A549 (cell line): ENCODE measurements around the gene OR2T2. TPM values are rescaled to one million over a fixed set of nuclear protein-coding genes. Genes with fewer than 3 reads are reported as not detected.
"Not testable (repeated sequence)": the region's sequence is repeated elsewhere in the genome, so short reads cannot be mapped to it uniquely, and the experiment has no call there.

Experiments
- ATAC-seq, 2 experiments: fragments of 200-7000 bp in 1 of 2; fragments of >200 bp in 1 of 2; cut with Nextera tagmentation in 1 of 2; cut with Tn5 transposase in 1 of 2; 3 replicates each; pipeline versions ENCODE4 v1.8.0 to v1.9.1; 2018 to 2020; ENCODE audit warnings: mild to moderate bottlenecking in 1 of 2, moderate library complexity in 1 of 2
- CTCF ChIA-PET: fragments of 300-600 bp; sonication (Branson Sonifier 250); formaldehyde crosslinking; extraction: SDS; loops from one replicate; lab custom pipeline; 2021; ENCODE audit warnings: antibody characterized with exemption, inconsistent platforms; lab: Yijun Ruan, JAX
- POLR2A ChIA-PET: fragments of 350-600 bp; formaldehyde crosslinking; extraction: SDS; loops from one replicate; lab custom pipeline; 2021; ENCODE audit warnings: antibody characterized with exemption, inconsistent platforms; lab: Yijun Ruan, JAX
- DNase-seq, 2 experiments: peaks; one replicate each; pipeline versions ENCODE4 v3.0.0 to v3.0.0-alpha.2; 2011 to 2016; ENCODE audit warnings: low read depth in 1 of 2, low spot score in 1 of 2
- FAIRE-seq: peaks from 2 replicates; lab custom pipeline; 2011; peaks lifted over from hg19 to GRCh38; lab: Jason Lieb, UNC
- H3K27ac ChIP-seq, 2 experiments: fragments of >200 bp; sonication (Bioruptor Twin); formaldehyde crosslinking; 3 replicates each; pipeline ENCODE4 v1.5.1; 2016 to 2017
- H3K4me1 ChIP-seq: fragments of >200 bp; sonication (Bioruptor Twin); formaldehyde crosslinking; 3 replicates; pipeline ENCODE4 v1.6.1; 2016
- H3K4me2 ChIP-seq: fragments of >200 bp; sonication (Bioruptor Twin); formaldehyde crosslinking; 3 replicates; pipeline ENCODE4 v1.6.1; 2016
- H3K4me3 ChIP-seq: fragments of >200 bp; sonication (Bioruptor Twin); formaldehyde crosslinking; 3 replicates; pipeline ENCODE4 v1.5.1; 2016
- H3K9me3 ChIP-seq: fragments of >200 bp; sonication (Bioruptor Twin); formaldehyde crosslinking; 3 replicates; pipeline ENCODE4 v1.6.1; 2016
- WGBS: methylation state at CpG from one replicate; pipeline ENCODE4 v1.1.6; 2017; ENCODE audit errors: missing lambda C conversion rate; 5-methylcytosine and 5-hydroxymethylcytosine counted together
- polyA plus RNA-seq, 4 experiments: library from polyadenylated mRNA; depleted of rRNA in 3 of 4; stranded (reverse); fragments of >200 nt; fragmentation: RNase III in 1 of 4; extraction: RNeasy Plus Mini Kit Qiagen cat#74134 plus additional on column Dnase treatment in 1 of 4; gene quantifications; 2 replicates in 3 of 4; 3 replicates in 1 of 4; pipeline ENCODE4 v1.2.3, GENCODE V29; 2011 to 2017

The OR2T2 gene
- polyA plus RNA-seq, 2 of the 4 experiments (the other 2 are of a cell fraction) = not detected

- DNase-seq, H3K4me2 ChIP-seq, H3K9me3 ChIP-seq, CTCF ChIA-PET, ATAC-seq, H3K4me3 ChIP-seq, H3K4me1 ChIP-seq, POLR2A ChIA-PET, FAIRE-seq, H3K27ac ChIP-seq: not testable (repeated sequence)
- 52% methylated on average over 6 of the region's 6 CpGs for WGBS
These were observed 10.5 kb upstream of the OR2T2 start for GRCh38 chr1:248434913-248435312.

GRCh38 chr1:248436303-248436702 is 9.1 kb upstream of the OR2T2 start:
- H3K4me2 ChIP-seq, POLR2A ChIA-PET, ATAC-seq, FAIRE-seq, DNase-seq, H3K4me3 ChIP-seq, H3K27ac ChIP-seq, H3K9me3 ChIP-seq, H3K4me1 ChIP-seq, CTCF ChIA-PET: not testable (repeated sequence)
- WGBS = 1% methylated on average over 3 of the region's 3 CpGs

- H3K9me3 ChIP-seq, H3K4me3 ChIP-seq, ATAC-seq, FAIRE-seq, H3K4me2 ChIP-seq, H3K4me1 ChIP-seq, DNase-seq, POLR2A ChIA-PET, H3K27ac ChIP-seq, CTCF ChIA-PET: not testable (repeated sequence)
- 0% methylated on average over 1 of the region's 1 CpG for WGBS
These were observed 6.8 kb upstream of the OR2T2 start for GRCh38 chr1:248438668-248439067.

- H3K9me3 ChIP-seq, DNase-seq, CTCF ChIA-PET, ATAC-seq, FAIRE-seq, POLR2A ChIA-PET, H3K4me1 ChIP-seq, H3K4me2 ChIP-seq, H3K27ac ChIP-seq, H3K4me3 ChIP-seq: not testable (repeated sequence)
- under 1% methylated on average over 5 of the region's 5 CpGs for WGBS
These were observed 6.2 kb upstream of the OR2T2 start for GRCh38 chr1:248439283-248439682.

GRCh38 chr1:248442500-248443277 is 2.7 kb upstream of the OR2T2 start:
- ATAC-seq, H3K4me3 ChIP-seq, CTCF ChIA-PET, H3K27ac ChIP-seq, H3K4me2 ChIP-seq, H3K9me3 ChIP-seq, H3K4me1 ChIP-seq, POLR2A ChIA-PET, DNase-seq, FAIRE-seq: not testable (repeated sequence)
- WGBS = 0% methylated on average over 1 of the region's 2 CpGs

- H3K27ac ChIP-seq, H3K4me1 ChIP-seq, FAIRE-seq, ATAC-seq, H3K4me3 ChIP-seq, DNase-seq, CTCF ChIA-PET, H3K4me2 ChIP-seq, H3K9me3 ChIP-seq, POLR2A ChIA-PET: not testable (repeated sequence)
- 17% methylated on average over 4 of the region's 4 CpGs for WGBS
These were observed 834 bp upstream of the OR2T2 start for GRCh38 chr1:248444603-248445002.

GRCh38 chr1:248448409-248449074 is 3.1 kb downstream of the OR2T2 start:
- DNase-seq, H3K4me3 ChIP-seq, H3K9me3 ChIP-seq, CTCF ChIA-PET, ATAC-seq, POLR2A ChIA-PET, H3K4me1 ChIP-seq, FAIRE-seq, H3K27ac ChIP-seq, H3K4me2 ChIP-seq: not testable (repeated sequence)
- no CpG with 5 or more reads among the region's 4 CpGs for WGBS

- POLR2A ChIA-PET, H3K27ac ChIP-seq, FAIRE-seq, H3K4me2 ChIP-seq, H3K9me3 ChIP-seq, DNase-seq, H3K4me1 ChIP-seq, CTCF ChIA-PET, H3K4me3 ChIP-seq, ATAC-seq: not testable (repeated sequence)
- whole genome bisulfite sequencing = 36% methylated on average over 5 of the region's 6 CpGs
These were observed 4.5 kb downstream of the OR2T2 start for GRCh38 chr1:248449821-248450465.

- H3K4me1 ChIP-seq, FAIRE-seq, H3K27ac ChIP-seq, H3K4me3 ChIP-seq, H3K9me3 ChIP-seq, CTCF ChIA-PET, ATAC-seq, POLR2A ChIA-PET, H3K4me2 ChIP-seq, DNase-seq: not testable (repeated sequence)
- WGBS = 0% methylated on average over 2 of the region's 5 CpGs
These were observed 5.2 kb downstream of the OR2T2 start for GRCh38 chr1:248450466-248451145.

GRCh38 chr1:248453619-248454018 is 8.2 kb downstream of the OR2T2 start:
- H3K9me3 ChIP-seq, H3K4me2 ChIP-seq, H3K4me1 ChIP-seq, ATAC-seq, FAIRE-seq, H3K27ac ChIP-seq, DNase-seq, CTCF ChIA-PET, H3K4me3 ChIP-seq, POLR2A ChIA-PET: not testable (repeated sequence)
- 42% methylated on average over 7 of the region's 7 CpGs for WGBS
